GM21825 (cell line): ENCODE results near the gene WDR33.
"Not testable (repeated sequence)": the region's sequence is repeated elsewhere in the genome, so short reads cannot be mapped to it uniquely, and the experiment has no call there.

Experiments
- ATAC-seq: cut with Tn5 transposase; IDR thresholded peaks from one replicate; pipeline ENCODE4 v1.9.1; 2021; ENCODE audit warnings: mild to moderate bottlenecking, moderate library complexity; ENCODE audit not compliant: unreplicated experiment

Gene WDR33

GRCh38 chr2:127811397-127812321, 688 bp upstream of the WDR33 start:
- ATAC-seq = no peak

GRCh38 chr2:127810156-127810618, 784 bp downstream of the WDR33 start:
- ATAC-seq = no peak

DNA sequence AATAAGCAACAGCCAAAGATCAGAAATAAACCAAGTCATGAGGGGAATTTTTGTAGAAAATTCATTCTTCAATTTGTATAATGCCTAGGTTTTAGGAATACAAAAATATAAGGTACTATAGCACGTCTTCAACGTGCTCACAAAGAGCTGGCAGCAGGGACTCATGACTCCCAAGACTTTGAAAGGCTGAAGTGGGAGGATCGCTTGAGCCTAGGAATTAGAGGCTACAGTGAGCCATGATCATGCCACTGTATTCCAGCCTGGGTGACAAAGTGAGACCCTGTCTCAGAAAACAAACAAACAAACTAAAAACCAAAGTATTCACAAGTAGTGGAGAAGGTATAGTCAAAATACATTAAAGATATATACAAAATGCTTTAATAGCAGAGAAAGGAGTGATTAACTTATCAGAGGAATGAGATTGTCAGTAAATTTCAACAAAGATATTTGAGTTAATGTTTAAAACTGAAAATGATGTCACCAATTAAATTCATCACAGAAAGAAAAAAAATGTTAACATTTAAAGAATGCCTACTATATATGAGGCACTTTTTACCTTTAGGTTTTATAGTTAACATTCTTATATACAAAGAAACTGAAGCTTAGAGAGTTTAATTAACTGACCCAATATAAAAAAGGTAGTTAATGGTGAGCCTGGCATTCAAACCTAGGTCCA, 3.2 kb downstream of the WDR33 start:
- ATAC-seq = no peak

DNA sequence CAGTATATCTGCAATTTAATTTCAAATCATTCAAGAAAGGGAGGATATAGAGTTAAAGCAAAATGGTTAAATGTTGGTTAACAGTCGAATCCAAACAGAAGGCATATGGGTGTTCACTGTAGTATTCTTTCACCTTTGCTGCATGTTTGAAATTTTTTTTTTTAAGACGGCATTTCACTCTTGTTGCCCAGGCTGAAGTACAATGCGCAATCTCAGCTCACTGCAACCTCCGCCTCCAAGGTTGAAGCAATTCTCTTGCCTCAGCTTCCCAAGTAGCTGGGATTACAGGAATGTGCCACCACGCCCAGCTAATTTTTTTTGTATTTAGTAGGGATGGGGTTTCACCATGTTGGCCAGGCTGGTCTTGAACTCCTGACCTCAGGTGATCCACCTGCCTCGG, 4.1 kb downstream of the WDR33 start:
- ATAC-seq = not testable (repeated sequence)

DNA sequence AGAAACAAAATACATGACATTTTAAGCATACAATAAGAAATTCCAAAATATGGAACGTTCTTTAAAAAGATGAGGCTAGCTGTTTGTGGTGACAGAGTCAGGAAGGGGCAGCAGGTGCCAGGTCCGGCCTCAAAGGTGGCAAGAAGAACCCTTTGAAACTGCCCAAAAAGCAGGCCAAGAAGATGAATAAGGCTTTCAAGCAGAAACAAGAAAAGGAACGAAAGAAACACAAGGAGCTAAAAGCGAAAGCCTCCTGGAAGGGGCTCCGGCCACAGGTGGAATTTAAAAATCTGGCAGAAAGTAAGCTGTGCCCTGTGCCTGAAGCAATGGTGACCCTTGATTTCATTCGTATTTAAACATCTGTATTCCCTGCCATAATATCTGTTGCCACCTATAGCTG, 5.5 kb downstream of the WDR33 start:
- ATAC-seq = no peak

GRCh38 chr2:127799926-127800325, 11.0 kb downstream of the WDR33 start:
- no peak for ATAC-seq

DNA sequence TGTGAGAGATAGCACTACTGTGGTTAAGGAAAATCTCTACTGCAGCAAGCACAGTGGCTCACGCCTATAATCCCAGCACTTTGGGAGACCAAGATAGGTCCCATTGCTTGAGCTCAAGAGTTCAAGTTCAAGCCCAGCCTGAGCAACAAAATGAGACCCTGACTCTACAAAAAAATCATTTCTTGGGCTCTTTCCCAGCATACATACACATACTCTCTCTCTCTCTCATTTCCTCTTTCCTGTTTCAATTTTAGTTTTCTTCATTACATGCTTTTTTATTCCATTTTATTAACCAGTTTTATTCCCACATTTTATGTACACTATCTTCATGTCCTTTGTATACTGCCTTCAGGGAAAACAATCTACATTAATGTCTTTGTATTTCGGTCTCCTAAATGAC, 14.6 kb downstream of the WDR33 start:
- ATAC-seq = no peak

DNA sequence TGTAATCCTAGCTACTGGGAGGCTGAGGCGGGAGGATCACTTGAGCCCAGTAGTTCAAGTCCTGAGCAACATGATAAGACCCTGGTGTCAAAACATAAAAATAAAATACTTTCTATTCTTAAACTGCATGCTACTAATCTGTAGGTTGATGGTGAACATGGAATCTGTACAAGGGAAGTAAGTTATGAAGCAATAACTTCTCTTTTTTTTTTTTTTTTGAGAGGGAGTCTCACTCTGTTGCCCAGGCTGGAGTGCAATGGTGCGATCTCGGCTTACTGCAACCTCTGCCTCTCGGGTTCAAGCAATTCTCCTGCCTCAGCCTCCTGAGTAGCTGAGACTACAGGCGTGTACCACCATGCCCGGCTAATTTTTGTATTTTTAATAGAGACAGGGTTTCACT, 16.1 kb downstream of the WDR33 start:
- not testable (repeated sequence) for ATAC-seq

DNA sequence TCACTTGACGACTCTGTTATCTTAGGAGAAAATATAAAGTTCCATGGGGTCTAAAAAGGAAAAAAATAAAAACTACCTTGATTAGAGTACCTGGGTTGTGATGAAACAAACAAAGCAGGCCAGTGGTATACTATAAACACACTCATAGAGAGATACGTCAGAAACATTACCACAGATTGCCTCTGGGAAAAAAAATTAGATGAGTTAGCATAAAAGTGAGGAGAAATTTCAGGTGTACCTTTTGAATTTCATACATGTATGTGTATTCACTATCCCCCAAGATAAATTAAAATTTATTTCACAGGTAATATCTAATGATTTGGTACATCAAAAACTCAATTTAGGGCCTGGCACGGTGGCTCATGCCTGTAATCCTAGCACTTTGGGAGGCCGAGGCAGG, 18.2 kb downstream of the WDR33 start:
- ATAC-seq = no peak

- no peak for ATAC-seq
Observed at GRCh38 chr2:127790694-127791529, 20.1 kb downstream of the WDR33 start.

DNA sequence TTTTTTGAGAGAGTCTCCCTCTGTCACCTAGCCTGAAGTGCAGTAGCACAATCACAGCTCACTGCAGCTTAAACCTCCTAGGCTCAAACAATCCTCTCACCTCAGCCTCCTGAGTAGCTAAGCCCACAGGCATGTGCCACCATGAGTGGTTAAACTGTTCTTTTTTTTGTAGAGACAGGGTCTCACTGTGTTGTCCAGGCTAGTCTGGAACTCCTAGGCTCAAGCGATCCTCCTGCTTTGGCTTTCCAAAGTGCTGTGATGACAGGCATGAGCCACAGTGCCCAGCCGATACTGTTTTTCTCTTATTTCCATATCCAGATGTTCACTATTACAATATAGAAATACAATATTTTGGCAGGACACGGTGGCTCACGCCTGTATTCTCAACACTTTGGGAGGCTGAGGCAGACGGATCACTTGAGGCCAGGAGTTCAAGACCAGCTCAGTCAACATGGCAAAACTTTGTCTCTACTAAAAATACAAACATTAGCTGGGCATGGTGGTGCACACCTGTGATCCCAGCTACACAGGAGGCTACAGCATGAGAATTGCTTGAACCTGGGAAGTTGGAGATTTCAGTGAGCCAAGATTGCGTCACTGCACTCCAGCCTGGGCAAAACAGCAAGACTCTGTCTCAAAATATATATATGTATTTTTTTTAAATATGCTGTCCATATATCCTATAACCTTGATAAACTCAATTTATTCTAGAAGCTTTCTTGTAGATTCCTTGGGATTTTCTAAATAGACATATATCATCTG, 24.7 kb downstream of the WDR33 start:
- ATAC-seq = no peak

- ATAC-seq = no peak
Observed at GRCh38 chr2:127784965-127785518, 25.9 kb downstream of the WDR33 start.

DNA sequence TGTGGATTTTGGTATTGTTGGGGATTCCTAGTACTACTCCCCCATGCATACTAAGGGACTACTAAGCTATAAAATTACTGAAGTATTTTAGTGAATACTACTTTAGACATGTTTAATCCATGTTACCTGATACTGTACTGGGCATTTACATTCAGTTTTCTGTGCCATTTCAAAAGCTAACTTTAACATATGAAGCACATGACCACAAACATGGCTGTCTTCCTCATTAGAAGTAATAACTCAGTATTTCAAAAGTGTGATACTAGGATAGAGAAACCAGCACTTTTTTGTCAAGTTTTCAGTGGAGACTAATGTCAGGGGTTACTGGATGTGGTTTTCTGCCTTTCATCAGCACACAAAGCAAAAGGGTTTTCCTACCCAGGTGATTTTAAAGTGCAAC, 27.9 kb downstream of the WDR33 start:
- ATAC-seq = no peak

DNA sequence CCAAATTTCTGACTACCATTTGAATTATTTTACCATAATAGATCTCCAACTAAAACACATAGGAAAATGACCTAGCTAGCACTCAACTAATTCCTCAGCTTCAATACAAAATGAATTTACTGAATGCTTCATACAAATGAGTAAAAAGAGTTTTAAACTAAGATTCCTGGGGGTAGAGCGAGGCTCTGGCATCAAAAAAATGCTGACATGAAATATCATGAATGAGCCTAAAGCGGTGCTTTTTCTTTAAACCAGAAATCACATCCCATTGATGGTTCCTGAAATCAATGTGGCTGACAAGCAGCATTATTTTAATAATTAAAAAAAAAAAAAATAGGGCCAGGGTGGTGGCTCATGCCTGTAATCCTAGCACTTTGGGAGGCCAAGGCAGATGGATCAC, 32.1 kb downstream of the WDR33 start:
- no peak for ATAC-seq

- ATAC-seq = no peak
Observed at GRCh38 chr2:127778447-127778846, 32.5 kb downstream of the WDR33 start.

DNA sequence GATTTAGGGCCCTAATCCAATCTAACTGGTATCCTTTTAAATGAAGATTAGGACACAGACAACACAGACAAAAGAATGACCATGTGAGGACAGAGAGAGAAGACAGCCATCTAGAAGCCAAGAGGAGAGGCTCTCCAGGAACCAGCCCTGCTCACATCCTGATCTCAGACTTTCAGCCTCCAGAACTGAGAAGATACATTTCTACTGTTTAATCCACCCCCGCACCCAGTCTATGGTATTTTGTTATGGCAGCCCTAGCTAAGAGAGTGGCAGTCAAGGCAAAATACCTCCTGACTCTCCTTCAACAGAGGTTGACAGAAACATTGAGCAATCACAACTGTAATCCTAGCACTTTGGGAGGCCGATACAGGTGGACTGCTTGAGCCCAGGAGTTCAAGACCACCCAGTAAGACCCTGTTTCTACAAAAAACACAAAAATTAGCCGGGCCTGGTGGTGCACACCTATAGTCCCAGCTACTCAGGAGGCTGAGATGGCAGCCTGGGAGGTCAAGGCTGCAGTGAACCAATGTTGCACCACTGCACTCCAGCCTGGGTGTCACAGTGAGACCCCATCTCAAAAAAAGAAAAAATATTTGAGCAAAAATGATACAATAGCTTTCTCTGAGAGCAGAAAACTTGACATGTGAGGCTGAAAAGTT, 34.7 kb downstream of the WDR33 start:
- ATAC-seq = no peak

DNA sequence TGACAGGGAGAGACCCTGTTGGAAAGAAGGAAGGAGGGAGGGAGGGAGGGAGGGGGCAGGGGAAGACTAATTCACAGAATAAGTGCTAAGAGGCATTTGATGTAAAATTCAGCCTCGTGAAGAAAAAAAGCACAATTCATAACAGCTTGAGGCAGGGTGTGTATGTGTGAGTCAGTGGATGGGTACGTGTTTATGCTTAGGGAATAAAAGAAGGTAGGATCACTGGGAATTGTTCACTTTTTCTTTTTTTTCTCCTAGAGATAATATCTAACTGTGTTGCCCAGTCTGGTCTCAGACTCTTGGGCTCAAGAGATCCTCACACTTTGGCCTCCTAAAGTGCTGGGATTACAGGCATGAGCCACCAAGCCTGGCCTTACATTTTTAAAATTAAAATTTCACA, 39.2 kb downstream of the WDR33 start:
- ATAC-seq = no peak

- ATAC-seq = no peak
Observed at GRCh38 chr2:127770973-127771735, 39.8 kb downstream of the WDR33 start.

DNA sequence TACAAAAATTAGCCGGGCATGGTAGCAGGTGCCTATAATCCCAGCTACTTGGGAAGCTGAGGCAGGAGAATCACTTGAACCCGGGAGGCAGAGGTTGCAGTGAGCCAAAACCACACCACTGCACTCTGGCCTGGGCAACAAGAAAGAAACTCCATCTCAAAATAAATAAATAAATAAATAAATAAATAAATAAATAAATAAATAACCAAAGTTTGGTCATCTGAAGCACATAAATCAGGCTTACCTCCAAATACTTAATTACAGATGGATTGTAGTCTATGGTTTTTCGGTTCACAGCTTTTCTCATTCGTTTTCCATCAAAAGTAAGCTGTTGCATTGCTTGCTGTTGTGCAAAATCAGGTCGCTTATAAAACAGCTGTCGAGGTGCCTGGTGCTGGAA, 40.4 kb downstream of the WDR33 start:
- ATAC-seq = not testable (repeated sequence)
